Cerebellar cortex (tissue), 1 donor: Measurements from ENCODE around the gene PSMD8.
A peak's percentile ranks its signal among the peaks of the same experiment; 100 is the strongest.
"Not testable (repeated sequence)": the region's sequence is repeated elsewhere in the genome, so short reads cannot be mapped to it uniquely, and the experiment has no call there.

Source experiments
- DNase-seq: peaks from one replicate; pipeline ENCODE4 v3.0.0-alpha.2; 2015; ENCODE audit warnings: low spot score

Gene PSMD8

GRCh38 chr19:38374332-38375097 lies at the start of gene PSMD8:
TSS of gene PSMD8 (plus strand) at chr19:38374571. CDS start at chr19:38374602, 31 bp downstream.
- peak; percentile 100 for DNase-seq

- no peak for DNase-seq
Observed at GRCh38 chr19:38326591-38326990, 47.8 kb upstream of the PSMD8 start.

GRCh38 chr19:38329651-38330050 lies 44.7 kb upstream of the PSMD8 start:
- no peak for DNase-seq

GRCh38 chr19:38331728-38332127 lies 42.6 kb upstream of the PSMD8 start:
- no peak for DNase-seq

- DNase-seq: no peak
Observed at GRCh38 chr19:38333245-38333644, 41.1 kb upstream of the PSMD8 start.

GRCh38 chr19:38335949-38336637 lies 38.3 kb upstream of the PSMD8 start:
- DNase-seq: peak; percentile 96

- peak; percentile 95 for DNase-seq
Observed at GRCh38 chr19:38336638-38337359, 37.6 kb upstream of the PSMD8 start.

GRCh38 chr19:38337360-38337653 lies 37.1 kb upstream of the PSMD8 start:
- DNase-seq: no peak

GRCh38 chr19:38339011-38339410 lies 35.4 kb upstream of the PSMD8 start:
- not testable (repeated sequence) for DNase-seq

GRCh38 chr19:38340927-38341326 lies 33.4 kb upstream of the PSMD8 start:
- no peak for DNase-seq

- DNase-seq: no peak
Observed at GRCh38 chr19:38346837-38347236, 27.5 kb upstream of the PSMD8 start.

- no peak for DNase-seq
Observed at GRCh38 chr19:38350883-38351282, 23.5 kb upstream of the PSMD8 start.

- DNase-seq: no peak
Observed at GRCh38 chr19:38351865-38352395, 22.4 kb upstream of the PSMD8 start.

GRCh38 chr19:38352611-38353010 lies 21.8 kb upstream of the PSMD8 start:
- no peak for DNase-seq

- DNase-seq: no peak
Observed at GRCh38 chr19:38355728-38356725, 18.3 kb upstream of the PSMD8 start.

GRCh38 chr19:38358071-38358470 lies 16.3 kb upstream of the PSMD8 start:
- DNase-seq: no peak

GRCh38 chr19:38359242-38360021 lies 14.9 kb upstream of the PSMD8 start:
- DNase-seq: no peak

GRCh38 chr19:38360351-38360750 lies 14.0 kb upstream of the PSMD8 start:
- no peak for DNase-seq

- DNase-seq: peak; percentile 28
Observed at GRCh38 chr19:38360839-38361631, 13.3 kb upstream of the PSMD8 start.

- peak; percentile 86 for DNase-seq
Observed at GRCh38 chr19:38361633-38362075, 12.7 kb upstream of the PSMD8 start.
